Esophagus squamous epithelium (tissue), 5 donors: ENCODE results near the gene RPL35. TPM values are rescaled to one million over a fixed set of nuclear protein-coding genes. Genes with fewer than 3 reads are reported as not detected.
A peak's percentile ranks its signal among the peaks of the same experiment; 100 is the strongest.

ENCODE experiments used
- DNase-seq: peaks from one replicate; lab custom pipeline; 2025; lab: John Stamatoyannopoulos, UW
- H3K27ac ChIP-seq, 4 donors: fragments of 200-600 bp; sonication (generic); one replicate each; pipeline ENCODE4 v1.5.1; 2016 to 2019; ENCODE audit warnings: mild to moderate bottlenecking in 1 of 4
- H3K27me3 ChIP-seq, 4 donors: fragments of 200-600 bp; sonication (generic); 1 replicate in 3 of 4; 2 replicates in 1 of 4; pipeline versions ENCODE4 v1.5.1 to v1.6.0; 2017 to 2021; ENCODE audit warnings: antibody characterized with exemption in 1 of 4
- H3K36me3 ChIP-seq, 3 donors: fragments of 200-600 bp; sonication (generic); one replicate each; pipeline ENCODE4 v1.5.1; 2016 to 2019
- H3K4me1 ChIP-seq, 3 donors: fragments of 200-600 bp; sonication (generic); one replicate each; pipeline ENCODE4 v1.5.1; 2017 to 2019
- H3K4me3 ChIP-seq, 4 donors: fragments of 200-600 bp; sonication (generic); 1 replicate in 3 of 4; 2 replicates in 1 of 4; pipeline ENCODE4 v1.5.1; 2016 to 2019; ENCODE audit warnings: mild to moderate bottlenecking in 2 of 4, moderate library complexity in 1 of 4
- H3K9me3 ChIP-seq, 3 donors: fragments of 200-600 bp; sonication (generic); one replicate each; pipeline ENCODE4 v1.5.1; 2016 to 2019
- POLR2A ChIP-seq, 4 donors: fragments of 450-650 bp; IDR thresholded peaks; one replicate each; pipeline ENCODE4 v1.6.1; 2017; ENCODE audit warnings: antibody characterized with exemption in 4 of 4, mild to moderate bottlenecking in 4 of 4, moderate library complexity in 3 of 4
- WGBS, 2 donors: methylation state at CpG; one replicate each; pipeline ENCODE4 v1.1.5; 2018; 5-methylcytosine and 5-hydroxymethylcytosine counted together
- intact Hi-C: fragments of 100-400 bp; cut with DNase I; formaldehyde crosslinking; loops from one replicate; pipeline ENCODE4 v1.15.0; 2022
- total RNA-seq, 4 donors: library from RNA; depleted of rRNA; stranded (reverse); fragments of >200 nt; gene quantifications; one replicate each; pipeline ENCODE4 v1.1.0, GENCODE V29; 2016
- TF ChIP-seq, protein P1 (sequence below), 6 experiments: fragments of 450-650 bp in 4 of 6; fragments of 200-600 bp in 2 of 6; sonication (generic) in 2 of 6; IDR thresholded peaks; one replicate each; pipeline ENCODE4 v1.5.1; 2016 to 2019; ENCODE audit warnings: antibody characterized with exemption in 6 of 6, mild to moderate bottlenecking in 4 of 6, moderate library complexity in 4 of 6
- donor health status: DM: yes; HTN: yes; CAD: no.

RPL35 gene
- total RNA-seq, 4 donors from 2014 or later, result 2,345 to 3,186 (median 2,827) TPM

DNA sequence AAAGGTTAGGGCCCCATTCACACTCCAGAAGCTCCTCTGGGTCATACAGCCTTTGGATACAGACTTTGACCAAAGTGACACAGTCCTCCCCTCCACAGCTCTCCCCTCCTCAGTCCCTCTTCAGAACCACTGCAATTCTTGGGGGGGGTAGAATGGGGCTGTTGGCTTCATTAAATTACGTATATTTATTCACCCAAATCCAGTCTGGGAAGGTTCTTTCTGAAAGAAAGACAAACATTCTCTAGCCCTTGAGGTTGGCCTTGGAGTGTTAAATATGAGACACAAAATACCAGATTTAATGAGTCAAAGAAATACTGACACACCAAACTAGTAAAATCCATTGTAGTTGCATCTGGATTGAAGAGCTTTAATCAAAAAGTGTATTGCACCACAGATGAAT is 16.3 kb upstream of the RPL35 start:
- intact Hi-C loops, result no loop called here

DNA sequence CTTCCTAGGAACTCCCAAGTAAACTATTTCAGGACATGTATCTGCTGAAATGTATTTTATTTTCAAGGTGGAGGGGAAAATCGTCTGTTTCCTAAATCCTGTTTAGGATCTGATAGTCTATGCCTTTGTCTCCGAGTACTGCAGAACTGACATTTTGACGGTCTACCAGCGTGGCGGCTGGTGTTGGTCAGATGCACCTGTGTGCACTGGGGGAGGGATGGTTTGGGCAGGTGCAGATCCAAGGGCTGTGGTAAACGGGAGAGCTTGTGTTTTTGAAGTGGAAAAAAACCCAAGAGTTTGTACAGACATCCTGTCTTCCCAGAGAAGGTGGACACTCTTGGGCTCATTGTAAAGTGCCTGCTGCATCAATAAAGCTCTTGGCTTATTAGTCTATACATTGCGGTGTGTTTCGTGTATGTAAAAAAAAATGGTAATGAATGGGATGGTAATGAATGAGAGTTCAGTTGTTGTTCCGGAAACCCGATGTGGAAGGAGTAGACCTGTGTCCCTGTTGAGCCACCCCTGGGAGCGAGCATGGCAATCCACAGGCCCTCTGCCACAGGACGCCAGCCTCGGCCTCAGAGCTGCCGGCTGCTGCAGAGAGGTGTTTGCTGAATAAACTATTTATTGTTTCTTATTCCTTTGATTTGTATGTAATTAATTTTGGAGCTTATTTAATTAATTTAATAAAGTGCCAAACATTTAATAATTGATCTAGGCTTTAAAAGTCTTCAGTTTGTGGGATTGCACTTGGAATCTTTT is 15.4 kb upstream of the RPL35 start:
- no peak for DNase-seq
- intact Hi-C loops, result no loop called here
- H3K27me3 ChIP-seq, result no peaks in the 10 kb centered on the region
- 77 to 81% methylated on average over 12 to 13 of the region's 14 CpGs for WGBS, 2 donors
- no peak overlapping the region for H3K27ac ChIP-seq
- H3K36me3 ChIP-seq, result peaks cover 43 to 91% (median 44%) of the 10 kb centered on the region in 3 donors
- no peak overlapping the region for H3K4me3 ChIP-seq
- H3K9me3 ChIP-seq, result no peaks in the 10 kb centered on the region
- TF ChIP-seq POLR2A (IDR thresholded peaks at IDR 0.05), result no peak
- H3K4me1 ChIP-seq, result peaks cover 12 to 20% (median 18%) of the 10 kb centered on the region in 3 donors

More for the DNA sequence above, 16.3 kb upstream of the RPL35 start:
- TF ChIP-seq POLR2A (IDR thresholded peaks at IDR 0.05), result no peak
- TF ChIP-seq, protein P1, sequence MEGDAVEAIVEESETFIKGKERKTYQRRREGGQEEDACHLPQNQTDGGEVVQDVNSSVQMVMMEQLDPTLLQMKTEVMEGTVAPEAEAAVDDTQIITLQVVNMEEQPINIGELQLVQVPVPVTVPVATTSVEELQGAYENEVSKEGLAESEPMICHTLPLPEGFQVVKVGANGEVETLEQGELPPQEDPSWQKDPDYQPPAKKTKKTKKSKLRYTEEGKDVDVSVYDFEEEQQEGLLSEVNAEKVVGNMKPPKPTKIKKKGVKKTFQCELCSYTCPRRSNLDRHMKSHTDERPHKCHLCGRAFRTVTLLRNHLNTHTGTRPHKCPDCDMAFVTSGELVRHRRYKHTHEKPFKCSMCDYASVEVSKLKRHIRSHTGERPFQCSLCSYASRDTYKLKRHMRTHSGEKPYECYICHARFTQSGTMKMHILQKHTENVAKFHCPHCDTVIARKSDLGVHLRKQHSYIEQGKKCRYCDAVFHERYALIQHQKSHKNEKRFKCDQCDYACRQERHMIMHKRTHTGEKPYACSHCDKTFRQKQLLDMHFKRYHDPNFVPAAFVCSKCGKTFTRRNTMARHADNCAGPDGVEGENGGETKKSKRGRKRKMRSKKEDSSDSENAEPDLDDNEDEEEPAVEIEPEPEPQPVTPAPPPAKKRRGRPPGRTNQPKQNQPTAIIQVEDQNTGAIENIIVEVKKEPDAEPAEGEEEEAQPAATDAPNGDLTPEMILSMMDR (IDR thresholded peaks at IDR 0.05), result no peak
- peaks cover 43 to 98% (median 45%) of the 10 kb centered on the region in 3 donors for H3K36me3 ChIP-seq
- no peaks in the 10 kb centered on the region for H3K9me3 ChIP-seq
- H3K27ac ChIP-seq, result no peak overlapping the region
- DNase-seq, result no peak
- H3K27me3 ChIP-seq, result no peaks in the 10 kb centered on the region
- H3K4me1 ChIP-seq, result peaks cover 4 to 12% (median 11%) of the 10 kb centered on the region in 3 donors
- H3K4me3 ChIP-seq, result no peak overlapping the region
- 83 to 92% methylated on average over 1 of the region's 1 CpG for WGBS, 2 donors

DNA sequence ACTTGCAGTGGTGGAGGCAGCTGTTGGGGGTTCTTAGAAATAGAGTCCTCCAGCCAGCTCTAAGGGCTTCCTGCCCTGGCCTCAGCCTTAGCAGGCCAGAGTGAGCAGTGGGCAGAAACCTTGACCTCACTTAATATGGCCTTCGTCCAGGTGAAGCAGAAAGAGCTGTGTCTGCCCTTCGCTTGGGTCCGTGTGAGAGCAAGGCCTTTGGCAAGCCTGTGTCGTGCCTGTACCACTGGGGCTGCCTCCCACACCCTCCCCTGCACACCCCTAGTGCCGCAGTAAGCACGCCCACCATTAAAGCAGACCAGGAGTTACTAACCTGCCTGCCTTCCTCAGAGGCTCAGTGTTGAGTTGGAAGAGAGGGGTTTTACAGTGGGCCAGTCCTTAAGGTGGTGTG is 13.7 kb upstream of the RPL35 start:
- Histone ChIP-seq H3K4me1 (peaks cover 27 to 37% (median 35%) of the 10 kb centered on the region in 3 donors), H3K9me3 (no peaks in the 10 kb centered on the region), H3K4me3 (no peak overlapping the region), H3K27ac (no peak overlapping the region), H3K36me3 (peaks cover 35 to 74% (median 41%) of the 10 kb centered on the region in 3 donors), H3K27me3 (no peaks in the 10 kb centered on the region)
- WGBS, 2 donors, result 100% methylated on average over 2 of the region's 6 CpGs; no CpG with 5 or more reads in 1 of the 2 donors
- TF ChIP-seq POLR2A (IDR thresholded peaks at IDR 0.05), result no peak
- TF ChIP-seq, protein P1 (IDR thresholded peaks at IDR 0.05), result no peak
- DNase-seq, result no peak
- intact Hi-C loops, result no loop called here

DNA sequence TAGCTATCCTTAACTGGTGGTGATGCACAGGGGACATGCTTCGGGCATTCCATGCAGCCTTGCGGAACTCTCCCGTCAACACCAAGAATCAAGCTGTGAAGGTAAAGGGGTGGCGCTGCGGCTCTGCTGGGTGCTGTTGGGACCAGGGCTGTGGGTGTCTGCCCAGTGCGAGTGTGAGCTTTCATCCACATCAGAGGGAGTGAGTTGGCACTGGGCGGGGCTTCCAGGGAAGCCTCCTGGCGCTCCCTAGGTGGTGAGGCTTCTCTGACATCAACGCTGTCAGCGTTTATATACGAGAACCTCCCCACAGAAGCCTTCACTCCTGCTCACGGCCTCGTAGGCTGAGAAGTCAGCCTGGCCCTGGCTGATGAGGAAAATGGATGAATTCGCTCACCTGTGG is 11.9 kb upstream of the RPL35 start:
- Histone ChIP-seq H3K27me3 (no peaks in the 10 kb centered on the region), H3K4me3 (no peak overlapping the region), H3K9me3 (no peaks in the 10 kb centered on the region), H3K27ac (peak overlapping the region; percentile 2 to 98 (median 38)), H3K36me3 (peaks cover 31 to 56% (median 33%) of the 10 kb centered on the region in 3 donors), H3K4me1 (peaks cover 30 to 48% (median 37%) of the 10 kb centered on the region in 3 donors)
- DNase-seq, result no peak
- no peak for TF ChIP-seq POLR2A (IDR thresholded peaks at IDR 0.05)
- TF ChIP-seq, protein P1 (IDR thresholded peaks at IDR 0.05), result no peak
- WGBS, 2 donors, result 69 to 71% methylated on average over 12 to 14 of the region's 14 CpGs
- intact Hi-C loops, result no loop called here

DNA sequence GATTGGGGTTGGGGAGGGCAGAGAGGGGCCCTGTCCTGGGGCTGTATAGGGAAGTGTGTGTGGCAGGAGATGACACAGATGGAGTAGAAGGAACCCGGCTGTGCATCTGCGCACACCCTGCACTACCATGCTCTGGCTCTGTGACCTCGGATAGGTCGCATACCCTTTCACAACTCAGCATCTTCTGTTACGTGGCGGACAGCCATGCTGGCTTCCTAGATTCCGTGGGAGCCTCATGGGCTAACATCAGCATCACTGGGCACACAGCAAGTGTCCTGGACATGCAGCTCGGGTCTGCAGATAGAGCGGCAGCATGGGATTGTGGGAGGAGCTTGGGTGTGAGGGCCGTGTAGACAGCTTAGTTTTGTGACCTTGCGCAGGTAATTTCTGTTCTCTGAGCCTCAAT is 9.4 kb upstream of the RPL35 start:
- H3K27me3 ChIP-seq, result no peaks in the 10 kb centered on the region
- TF ChIP-seq, protein P1 (IDR thresholded peaks at IDR 0.05), result no peak
- TF ChIP-seq POLR2A (IDR thresholded peaks at IDR 0.05), result no peak
- no peaks in the 10 kb centered on the region for H3K9me3 ChIP-seq
- WGBS, 2 donors, result 60 to 65% methylated on average over 10 of the region's 11 CpGs
- intact Hi-C loops, result no loop called here
- peak overlapping the region; percentile 96 to 99 (median 98) for H3K27ac ChIP-seq
- no peak for DNase-seq
- peaks cover 30 to 62% (median 46%) of the 10 kb centered on the region in 3 donors for H3K4me1 ChIP-seq
- peak overlapping the region in 2 of 4 donors; percentile 85 to 87 for H3K4me3 ChIP-seq
- peaks cover 22 to 31% (median 22%) of the 10 kb centered on the region in 3 donors for H3K36me3 ChIP-seq
